NCI-H748 (cell line): ENCODE measurements around the gene TRAK1.
"Not testable (repeated sequence)": the region's sequence is repeated elsewhere in the genome, so short reads cannot be mapped to it uniquely, and the experiment has no call there.

Source experiments
- DNase-seq: peaks from one replicate; lab custom pipeline; 2025; ENCODE audit not compliant: unreplicated experiment; lab: John Stamatoyannopoulos, UW

TRAK1 gene

GRCh38 chr3:42096796-42097565 lies 5.8 kb downstream of the TRAK1 start:
- no peak for DNase-seq

GRCh38 chr3:42097566-42097946 lies 6.4 kb downstream of the TRAK1 start:
- DNase-seq: no peak

- DNase-seq: no peak
Measured at GRCh38 chr3:42098171-42098570, 7.0 kb downstream of the TRAK1 start.

- DNase-seq: no peak
Measured at GRCh38 chr3:42099020-42099765, 8.0 kb downstream of the TRAK1 start.

GRCh38 chr3:42101048-42101447 lies 9.9 kb downstream of the TRAK1 start:
- DNase-seq: no peak

- DNase-seq: no peak
Measured at GRCh38 chr3:42101481-42101880, 10.3 kb downstream of the TRAK1 start.

- DNase-seq: no peak
Measured at GRCh38 chr3:42102571-42102970, 11.4 kb downstream of the TRAK1 start.

- not testable (repeated sequence) for DNase-seq
Measured at GRCh38 chr3:42103921-42104665, 12.9 kb downstream of the TRAK1 start.

- not testable (repeated sequence) for DNase-seq
Measured at GRCh38 chr3:42105994-42106393, 14.8 kb downstream of the TRAK1 start.

GRCh38 chr3:42106646-42107045 lies 15.5 kb downstream of the TRAK1 start:
- DNase-seq: no peak

- no peak for DNase-seq
Measured at GRCh38 chr3:42110631-42111030, 19.5 kb downstream of the TRAK1 start.

GRCh38 chr3:42114130-42114725 lies 23.1 kb downstream of the TRAK1 start:
- DNase-seq: no peak

GRCh38 chr3:42115215-42115614 lies 24.1 kb downstream of the TRAK1 start:
- no peak for DNase-seq

- DNase-seq: no peak
Measured at GRCh38 chr3:42115946-42116345, 24.8 kb downstream of the TRAK1 start.

- DNase-seq: no peak
Measured at GRCh38 chr3:42116466-42116865, 25.3 kb downstream of the TRAK1 start.

GRCh38 chr3:42117175-42118008 lies 26.2 kb downstream of the TRAK1 start:
- no peak for DNase-seq

GRCh38 chr3:42118762-42119361 lies 27.7 kb downstream of the TRAK1 start:
- peak; percentile 39 for DNase-seq

GRCh38 chr3:42119561-42120355 lies 28.6 kb downstream of the TRAK1 start:
- no peak for DNase-seq

GRCh38 chr3:42120866-42121265 lies 29.7 kb downstream of the TRAK1 start:
- no peak for DNase-seq
